ENCODE results near the gene USP10.

The USP10 gene

GRCh38 chr16:84749072-84749471 lies 49.3 kb downstream of the USP10 start:
- Histone ChIP-seq H3K27me3 (ENCODE audit: control insufficient read depth, insufficient read depth, low read length) (no peaks in the 10 kb centered on the region), H3K27ac (ENCODE audit: low read length) (no peak overlapping the region), H3K36me3 (ENCODE audit: control insufficient read depth, low read depth, low read length) (peaks cover 20% of the 10 kb centered on the region), H3K4me3 (ENCODE audit: low read length) (no peak overlapping the region), H3K9me3 (ENCODE audit: control insufficient read depth, low read depth, low read length) (no peaks in the 10 kb centered on the region), H3K9ac (ENCODE audit: low read length) (no peak overlapping the region), H3K4me1 (ENCODE audit: control insufficient read depth, low read depth, low read length) (no peaks in the 10 kb centered on the region)

GRCh38 chr16:84749815-84750214 lies 50.0 kb downstream of the USP10 start:
- Histone ChIP-seq H3K4me3 (ENCODE audit: low read length) (no peak overlapping the region), H3K9ac (ENCODE audit: low read length) (no peak overlapping the region), H3K4me1 (ENCODE audit: control insufficient read depth, low read depth, low read length) (no peaks in the 10 kb centered on the region), H3K9me3 (ENCODE audit: control insufficient read depth, low read depth, low read length) (no peaks in the 10 kb centered on the region), H3K36me3 (ENCODE audit: control insufficient read depth, low read depth, low read length) (peaks cover 15% of the 10 kb centered on the region), H3K27me3 (ENCODE audit: control insufficient read depth, insufficient read depth, low read length) (no peaks in the 10 kb centered on the region), H3K27ac (ENCODE audit: low read length) (no peak overlapping the region)

DNA sequence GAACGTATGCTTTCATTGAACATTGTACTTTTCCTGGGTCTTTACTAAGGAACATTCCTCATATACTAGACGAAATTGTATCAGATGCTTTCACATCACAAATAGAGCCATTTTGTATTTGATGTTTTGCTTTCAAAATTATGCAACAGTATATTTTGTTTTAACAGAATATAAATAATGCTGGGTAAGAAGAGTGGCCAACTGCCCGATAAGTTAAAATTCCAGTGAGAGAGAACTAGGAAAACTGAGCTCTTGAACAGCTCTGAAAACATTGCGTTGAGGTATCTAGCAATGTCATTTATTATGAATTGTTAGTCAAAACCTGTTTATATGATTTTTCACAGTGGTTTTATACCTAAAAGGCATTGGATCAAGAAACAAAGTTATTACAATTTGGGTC lies 50.8 kb downstream of the USP10 start:
- H3K27ac ChIP-seq (ENCODE audit: low read length) = no peak overlapping the region
- no peaks in the 10 kb centered on the region for H3K4me1 ChIP-seq (ENCODE audit: control insufficient read depth, low read depth, low read length)
- no peaks in the 10 kb centered on the region for H3K27me3 ChIP-seq (ENCODE audit: control insufficient read depth, insufficient read depth, low read length)
- H3K4me3 ChIP-seq (ENCODE audit: low read length) = no peak overlapping the region
- H3K36me3 ChIP-seq (ENCODE audit: control insufficient read depth, low read depth, low read length) = peaks cover 10% of the 10 kb centered on the region
- no peaks in the 10 kb centered on the region for H3K9me3 ChIP-seq (ENCODE audit: control insufficient read depth, low read depth, low read length)
- no peak overlapping the region for H3K9ac ChIP-seq (ENCODE audit: low read length)

DNA sequence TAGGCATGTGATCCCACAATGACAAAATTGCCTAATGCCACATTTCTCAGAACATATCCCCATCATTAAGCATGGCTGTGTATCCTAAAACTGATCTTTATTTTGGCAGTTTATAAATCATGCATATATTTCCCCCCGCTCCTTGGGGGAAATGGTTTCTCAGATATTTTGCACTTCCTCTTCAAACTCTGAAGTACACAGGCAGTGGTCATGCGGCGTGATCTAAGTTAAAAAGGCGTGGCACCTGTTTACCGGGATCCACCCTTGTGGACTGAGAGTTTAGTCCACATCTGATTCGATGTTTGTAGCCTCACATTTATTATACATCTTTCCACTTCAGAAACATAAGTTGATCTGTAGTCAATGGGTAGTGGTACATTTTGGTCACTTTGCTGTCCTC lies 51.4 kb downstream of the USP10 start:
- H3K4me1 ChIP-seq (ENCODE audit: control insufficient read depth, low read depth, low read length) = no peaks in the 10 kb centered on the region
- no peaks in the 10 kb centered on the region for H3K27me3 ChIP-seq (ENCODE audit: control insufficient read depth, insufficient read depth, low read length)
- H3K9ac ChIP-seq (ENCODE audit: low read length) = no peak overlapping the region
- no peaks in the 10 kb centered on the region for H3K9me3 ChIP-seq (ENCODE audit: control insufficient read depth, low read depth, low read length)
- no peak overlapping the region for H3K27ac ChIP-seq (ENCODE audit: low read length)
- H3K36me3 ChIP-seq (ENCODE audit: control insufficient read depth, low read depth, low read length) = peaks cover 4% of the 10 kb centered on the region
- H3K4me3 ChIP-seq (ENCODE audit: low read length) = no peak overlapping the region

GRCh38 chr16:84751947-84752346 lies 52.1 kb downstream of the USP10 start:
- Histone ChIP-seq H3K4me1 (ENCODE audit: control insufficient read depth, low read depth, low read length) (no peaks in the 10 kb centered on the region), H3K27ac (ENCODE audit: low read length) (no peak overlapping the region), H3K4me3 (ENCODE audit: low read length) (no peak overlapping the region), H3K9me3 (ENCODE audit: control insufficient read depth, low read depth, low read length) (no peaks in the 10 kb centered on the region), H3K27me3 (ENCODE audit: control insufficient read depth, insufficient read depth, low read length) (no peaks in the 10 kb centered on the region), H3K36me3 (ENCODE audit: control insufficient read depth, low read depth, low read length) (peaks cover 2% of the 10 kb centered on the region), H3K9ac (ENCODE audit: low read length) (no peak overlapping the region)

DNA sequence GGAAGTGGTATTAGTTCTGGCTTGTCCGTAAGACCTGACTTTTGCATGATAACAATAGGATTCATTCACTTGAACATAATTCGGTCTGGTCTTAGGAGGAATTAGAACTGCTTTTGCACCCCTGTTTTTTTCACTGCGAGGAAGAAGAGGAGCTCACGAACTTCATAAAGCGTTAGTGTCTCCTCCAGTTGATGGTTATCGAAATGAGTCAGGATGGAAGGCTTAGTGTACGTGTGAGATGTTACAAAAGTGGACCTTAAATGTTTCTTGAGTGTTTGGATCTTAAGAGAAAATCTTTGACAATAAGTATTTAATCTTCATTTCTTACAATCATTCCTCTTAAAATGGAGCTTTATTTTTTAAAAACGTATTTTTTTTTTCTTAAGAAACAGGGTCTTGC lies 52.8 kb downstream of the USP10 start:
- Histone ChIP-seq H3K4me1 (ENCODE audit: control insufficient read depth, low read depth, low read length) (no peaks in the 10 kb centered on the region), H3K36me3 (ENCODE audit: control insufficient read depth, low read depth, low read length) (no peaks in the 10 kb centered on the region), H3K9ac (ENCODE audit: low read length) (no peak overlapping the region), H3K9me3 (ENCODE audit: control insufficient read depth, low read depth, low read length) (no peaks in the 10 kb centered on the region), H3K4me3 (ENCODE audit: low read length) (no peak overlapping the region), H3K27me3 (ENCODE audit: control insufficient read depth, insufficient read depth, low read length) (no peaks in the 10 kb centered on the region), H3K27ac (ENCODE audit: low read length) (no peak overlapping the region)

DNA sequence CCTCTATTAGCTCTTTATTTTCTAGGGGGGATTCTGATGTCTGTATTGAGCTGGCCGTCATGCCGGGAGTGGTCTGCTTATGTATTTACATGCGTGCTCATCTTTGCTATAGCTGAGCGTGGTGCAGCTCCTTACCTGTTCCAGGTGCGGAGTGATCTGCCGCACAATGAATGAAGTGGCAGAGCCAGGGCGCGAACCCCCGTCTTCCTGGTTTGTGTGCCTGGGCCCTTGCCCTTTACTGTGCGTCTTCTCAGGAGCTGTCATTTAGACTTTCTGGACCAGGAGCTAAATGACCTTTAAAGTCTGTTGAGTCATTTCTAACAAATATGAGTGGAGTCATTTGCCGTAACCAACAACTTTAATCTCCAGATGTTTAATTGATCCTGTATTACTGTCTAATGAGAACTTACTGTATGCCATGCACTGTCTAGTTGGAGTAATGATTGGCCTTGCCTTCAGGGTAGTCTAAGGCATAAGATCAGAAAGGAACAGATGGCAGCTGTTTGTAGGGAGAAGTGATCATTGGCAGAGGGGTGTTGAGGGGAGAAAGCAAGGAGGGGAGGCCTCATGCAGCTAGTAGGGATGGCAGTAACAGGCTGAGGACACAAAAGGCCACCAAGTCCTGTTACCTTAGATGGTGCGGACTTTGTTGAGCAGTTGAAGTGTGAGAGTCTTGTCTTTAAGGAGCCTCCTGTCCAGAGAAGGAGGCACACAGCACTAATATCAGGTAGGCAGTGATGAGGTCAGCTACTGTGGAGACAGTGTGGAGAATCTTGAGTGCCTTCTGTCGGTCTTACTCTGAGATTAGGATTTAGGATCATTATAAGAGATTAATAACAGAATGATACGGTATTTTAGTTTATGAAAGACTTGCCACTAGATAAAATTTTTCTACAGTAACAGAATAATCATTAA lies 53.9 kb downstream of the USP10 start:
- Histone ChIP-seq H3K4me1 (ENCODE audit: control insufficient read depth, low read depth, low read length) (no peaks in the 10 kb centered on the region), H3K27ac (ENCODE audit: low read length) (no peak overlapping the region), H3K9me3 (ENCODE audit: control insufficient read depth, low read depth, low read length) (no peaks in the 10 kb centered on the region), H3K27me3 (ENCODE audit: control insufficient read depth, insufficient read depth, low read length) (no peaks in the 10 kb centered on the region), H3K4me3 (ENCODE audit: low read length) (no peak overlapping the region), H3K36me3 (ENCODE audit: control insufficient read depth, low read depth, low read length) (peaks cover 2% of the 10 kb centered on the region), H3K9ac (ENCODE audit: low read length) (no peak overlapping the region)

- Histone ChIP-seq H3K4me1 (ENCODE audit: control insufficient read depth, low read depth, low read length) (no peaks in the 10 kb centered on the region), H3K9me3 (ENCODE audit: control insufficient read depth, low read depth, low read length) (no peaks in the 10 kb centered on the region), H3K27me3 (ENCODE audit: control insufficient read depth, insufficient read depth, low read length) (no peaks in the 10 kb centered on the region), H3K4me3 (ENCODE audit: low read length) (no peak overlapping the region), H3K36me3 (ENCODE audit: control insufficient read depth, low read depth, low read length) (peaks cover 9% of the 10 kb centered on the region), H3K27ac (ENCODE audit: low read length) (no peak overlapping the region), H3K9ac (ENCODE audit: low read length) (no peak overlapping the region)
Observed at GRCh38 chr16:84754353-84754856, 54.6 kb downstream of the USP10 start.

- no peak overlapping the region for H3K9ac ChIP-seq (ENCODE audit: low read length)
- no peak overlapping the region for H3K27ac ChIP-seq (ENCODE audit: low read length)
- H3K27me3 ChIP-seq (ENCODE audit: control insufficient read depth, insufficient read depth, low read length) = no peaks in the 10 kb centered on the region
- no peak overlapping the region for H3K4me3 ChIP-seq (ENCODE audit: low read length)
- no peaks in the 10 kb centered on the region for H3K4me1 ChIP-seq (ENCODE audit: control insufficient read depth, low read depth, low read length)
- no peaks in the 10 kb centered on the region for H3K9me3 ChIP-seq (ENCODE audit: control insufficient read depth, low read depth, low read length)
- H3K36me3 ChIP-seq (ENCODE audit: control insufficient read depth, low read depth, low read length) = peaks cover 16% of the 10 kb centered on the region
Observed at GRCh38 chr16:84754956-84755672, 55.3 kb downstream of the USP10 start.

DNA sequence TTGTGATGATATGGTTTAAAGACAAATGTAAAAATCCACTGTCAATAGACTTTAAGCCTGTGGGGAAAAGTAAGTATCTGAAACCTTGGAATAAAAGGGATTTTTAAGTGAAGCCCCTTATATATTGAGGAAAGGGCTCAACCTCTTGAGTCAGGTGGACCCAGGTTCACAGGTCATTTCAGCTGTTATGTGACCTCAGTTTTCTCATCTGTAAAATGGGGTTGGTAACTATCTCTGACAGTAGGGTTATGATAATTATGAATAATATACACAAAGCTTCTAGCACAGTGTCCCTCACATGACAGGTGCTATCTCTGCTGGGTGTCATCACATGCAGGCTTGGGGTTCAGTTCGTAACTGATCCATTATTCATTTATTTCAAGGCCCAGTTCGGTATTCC lies 57.0 kb downstream of the USP10 start:
- no peak overlapping the region for H3K27ac ChIP-seq (ENCODE audit: low read length)
- H3K4me1 ChIP-seq (ENCODE audit: control insufficient read depth, low read depth, low read length) = no peaks in the 10 kb centered on the region
- H3K36me3 ChIP-seq (ENCODE audit: control insufficient read depth, low read depth, low read length) = peaks cover 29% of the 10 kb centered on the region
- no peaks in the 10 kb centered on the region for H3K27me3 ChIP-seq (ENCODE audit: control insufficient read depth, insufficient read depth, low read length)
- no peak overlapping the region for H3K9ac ChIP-seq (ENCODE audit: low read length)
- no peak overlapping the region for H3K4me3 ChIP-seq (ENCODE audit: low read length)
- H3K9me3 ChIP-seq (ENCODE audit: control insufficient read depth, low read depth, low read length) = no peaks in the 10 kb centered on the region

DNA sequence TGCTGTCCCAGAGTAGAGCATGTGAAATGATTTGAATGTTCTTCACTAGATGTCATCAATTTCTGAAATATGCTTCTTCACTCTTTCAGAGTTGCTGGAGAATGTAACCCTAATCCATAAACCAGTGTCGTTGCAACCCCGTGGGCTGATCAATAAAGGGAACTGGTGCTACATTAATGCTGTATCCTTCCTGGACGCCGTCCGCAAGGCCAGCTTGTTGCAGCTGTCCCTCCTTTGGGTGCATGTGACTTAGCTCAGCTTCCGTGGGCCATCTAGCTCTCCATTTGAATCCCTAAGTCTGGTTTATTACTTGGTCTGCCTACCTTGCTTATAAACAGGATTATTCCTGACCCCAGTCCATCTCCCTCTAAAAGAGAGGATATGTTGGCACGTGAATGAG lies 58.8 kb downstream of the USP10 start:
- Histone ChIP-seq H3K9me3 (ENCODE audit: control insufficient read depth, low read depth, low read length) (no peaks in the 10 kb centered on the region), H3K36me3 (ENCODE audit: control insufficient read depth, low read depth, low read length) (peaks cover 42% of the 10 kb centered on the region), H3K4me3 (ENCODE audit: low read length) (no peak overlapping the region), H3K4me1 (ENCODE audit: control insufficient read depth, low read depth, low read length) (no peaks in the 10 kb centered on the region), H3K27me3 (ENCODE audit: control insufficient read depth, insufficient read depth, low read length) (no peaks in the 10 kb centered on the region), H3K27ac (ENCODE audit: low read length) (no peak overlapping the region), H3K9ac (ENCODE audit: low read length) (no peak overlapping the region)

Data from iPS-18a (cell line).